HG02981 (cell line): ENCODE measurements around the gene MBP.
A peak's percentile ranks its signal among the peaks of the same experiment; 100 is the strongest.

Source experiments
- ATAC-seq: cut with Tn5 transposase; IDR thresholded peaks from one replicate; pipeline ENCODE4 v1.9.1; 2021; ENCODE audit warnings: mild to moderate bottlenecking, moderate library complexity; ENCODE audit not compliant: unreplicated experiment

Gene MBP

GRCh38 chr18:77132369-77133050 lies at the start of gene MBP:
Gene MBP, minus strand, starts transcription at chr18:77132783. Its CDS starts 27,522 bp downstream, at chr18:77105261.
- peak; percentile 56 for ATAC-seq

DNA sequence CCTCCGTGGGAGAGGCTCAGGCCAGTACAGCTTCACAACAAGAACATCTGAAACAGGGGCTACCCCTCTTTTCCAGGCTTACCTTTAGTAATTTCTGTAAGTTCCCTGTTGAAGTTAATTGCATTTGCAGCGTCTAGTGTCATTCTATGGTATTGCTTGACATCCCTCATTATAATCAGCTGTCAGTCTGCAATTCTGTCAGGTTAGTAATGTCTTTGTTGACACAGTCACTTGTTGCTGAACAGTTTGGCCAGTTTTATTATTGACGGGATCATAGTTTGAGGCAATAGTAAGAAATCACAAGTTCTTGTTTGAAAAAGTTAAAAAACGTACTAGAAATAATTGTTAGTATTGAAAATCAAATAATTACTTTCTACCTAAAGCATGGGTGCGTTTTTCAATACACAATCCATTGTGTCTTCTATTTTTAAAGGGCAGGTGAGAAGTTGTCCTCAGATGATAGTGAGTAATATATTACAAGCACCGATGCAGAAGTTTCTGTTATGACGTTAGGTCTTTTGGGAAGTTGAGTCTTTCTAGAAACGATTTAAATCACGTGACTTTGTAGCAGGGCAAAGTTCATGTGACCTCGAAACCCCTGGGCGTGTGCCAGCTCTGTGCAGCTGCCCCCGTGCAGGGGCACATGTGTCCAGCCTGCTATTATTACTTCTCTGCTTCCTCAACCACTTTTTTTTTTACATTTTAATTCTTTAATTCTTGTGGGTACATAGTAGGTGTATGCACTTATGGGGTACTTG lies 49.5 kb upstream of the MBP start:
- ATAC-seq: no peak

- ATAC-seq: no peak
Measured at GRCh38 chr18:77178559-77178958, 46.0 kb upstream of the MBP start.

- no peak for ATAC-seq
Measured at GRCh38 chr18:77177009-77177408, 44.4 kb upstream of the MBP start.

GRCh38 chr18:77173275-77174030 lies 40.9 kb upstream of the MBP start:
- no peak for ATAC-seq

GRCh38 chr18:77170890-77171410 lies 38.4 kb upstream of the MBP start:
- no peak for ATAC-seq

GRCh38 chr18:77168811-77169311 lies 36.3 kb upstream of the MBP start:
- ATAC-seq: no peak

DNA sequence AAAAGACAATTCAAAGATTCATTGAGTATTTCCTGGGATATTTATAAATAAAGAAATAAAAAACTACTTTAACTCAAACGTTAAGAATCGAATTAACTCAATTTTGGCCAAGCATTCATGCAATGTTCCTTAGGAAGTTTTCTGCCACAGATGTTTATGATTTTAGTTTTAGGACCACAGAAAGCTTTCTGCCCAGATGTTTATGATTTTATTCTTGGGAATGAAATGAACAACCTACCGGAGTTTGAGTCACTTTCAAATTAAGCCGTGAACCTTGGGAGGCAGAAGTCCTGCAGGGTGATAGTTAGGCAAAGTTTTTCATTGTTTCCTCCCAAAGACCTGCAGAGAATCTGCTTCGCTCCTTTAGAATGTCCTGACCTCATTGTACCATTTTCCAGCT lies 34.7 kb upstream of the MBP start:
- no peak for ATAC-seq

DNA sequence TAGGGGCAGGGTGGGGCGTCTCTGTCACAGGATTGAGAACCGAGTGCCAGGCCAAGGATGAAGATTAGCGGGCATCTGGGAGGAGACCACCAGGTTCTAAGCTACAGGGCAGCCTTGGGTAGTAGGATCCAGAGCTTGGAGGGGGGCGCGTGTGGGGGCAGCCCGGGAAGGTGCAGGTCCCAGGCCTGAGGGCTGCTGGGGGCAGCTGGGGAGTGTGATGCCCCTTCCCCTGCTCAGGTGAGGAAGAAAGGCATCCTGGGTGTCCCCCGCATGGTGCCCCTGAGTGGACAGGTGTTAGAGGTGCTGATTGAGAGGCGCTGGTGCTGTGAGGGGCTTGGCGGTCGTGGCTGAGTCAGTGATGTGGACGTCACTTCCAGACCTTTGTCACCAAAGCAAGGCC lies 33.9 kb upstream of the MBP start:
- no peak for ATAC-seq

GRCh38 chr18:77165503-77166188 lies 33.1 kb upstream of the MBP start:
- no peak for ATAC-seq

- no peak for ATAC-seq
Measured at GRCh38 chr18:77164763-77165485, 32.3 kb upstream of the MBP start.

GRCh38 chr18:77164026-77164425 lies 31.4 kb upstream of the MBP start:
- ATAC-seq: no peak

DNA sequence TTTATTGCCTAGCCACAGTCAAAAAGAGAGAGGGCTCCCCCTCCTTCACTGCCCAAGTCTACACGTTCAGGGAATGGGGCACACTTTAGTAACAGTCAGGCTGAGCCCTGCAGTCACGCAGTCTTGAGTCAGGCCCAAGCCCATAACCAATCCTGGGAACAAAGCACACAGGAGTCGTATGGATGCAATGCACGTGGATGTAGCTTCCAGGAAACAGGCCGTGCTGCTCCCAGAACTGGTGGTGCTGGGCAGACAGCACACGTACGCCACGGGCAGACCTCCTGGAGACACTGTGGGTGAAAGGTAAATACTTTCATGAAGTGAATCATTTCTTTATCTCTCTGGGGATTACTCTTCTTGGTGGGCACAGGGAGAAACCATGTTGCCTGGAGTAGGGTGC lies 30.0 kb upstream of the MBP start:
- ATAC-seq: no peak

- ATAC-seq: no peak
Measured at GRCh38 chr18:77161961-77162360, 29.4 kb upstream of the MBP start.

- no peak for ATAC-seq
Measured at GRCh38 chr18:77161383-77161782, 28.8 kb upstream of the MBP start.

DNA sequence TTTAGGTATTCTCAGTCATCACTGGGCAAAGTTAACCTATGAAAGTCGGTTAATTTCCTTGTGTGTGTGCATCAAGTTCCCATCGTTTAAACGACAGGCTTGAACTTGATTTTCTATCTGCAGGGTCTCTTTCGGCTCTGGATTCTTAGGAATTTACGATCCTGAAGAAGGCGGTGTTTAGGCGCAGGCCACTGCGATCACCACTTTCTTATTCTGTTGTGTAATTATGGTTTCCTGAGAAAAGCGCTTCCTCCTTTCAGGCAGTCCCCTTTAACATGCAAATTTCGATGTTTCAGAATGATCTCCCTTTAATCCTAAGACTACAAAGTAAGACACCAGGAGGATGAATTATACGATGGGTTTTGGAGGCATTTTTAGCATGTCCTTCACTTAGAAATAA lies 27.9 kb upstream of the MBP start:
- no peak for ATAC-seq

DNA sequence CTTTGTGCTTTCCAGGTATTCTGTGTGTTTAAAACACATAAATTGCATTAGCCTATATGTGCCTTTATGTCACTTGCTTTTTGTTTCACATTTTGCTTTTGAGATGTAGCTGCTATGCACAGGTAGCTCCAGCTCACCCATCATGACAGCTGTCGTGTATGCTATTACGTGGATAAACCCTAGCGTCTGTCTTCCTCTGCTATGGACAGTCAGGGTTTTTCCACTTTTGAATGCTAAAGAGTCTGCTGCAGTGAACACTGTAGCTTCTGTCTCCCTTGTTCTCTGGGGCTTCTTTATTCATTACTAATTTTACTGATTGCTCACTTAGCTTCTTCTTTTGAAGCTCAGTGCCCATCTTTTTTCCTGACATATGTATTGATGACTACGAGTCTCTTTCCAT lies 24.7 kb upstream of the MBP start:
- no peak for ATAC-seq

- no peak for ATAC-seq
Measured at GRCh38 chr18:77155031-77155430, 22.4 kb upstream of the MBP start.

- ATAC-seq: no peak
Measured at GRCh38 chr18:77153404-77153803, 20.8 kb upstream of the MBP start.
